ENCODE results near the gene AFAP1L1.
"Not testable (repeated sequence)": the region's sequence is repeated elsewhere in the genome, so short reads cannot be mapped to it uniquely, and the experiment has no call there.

DNA sequence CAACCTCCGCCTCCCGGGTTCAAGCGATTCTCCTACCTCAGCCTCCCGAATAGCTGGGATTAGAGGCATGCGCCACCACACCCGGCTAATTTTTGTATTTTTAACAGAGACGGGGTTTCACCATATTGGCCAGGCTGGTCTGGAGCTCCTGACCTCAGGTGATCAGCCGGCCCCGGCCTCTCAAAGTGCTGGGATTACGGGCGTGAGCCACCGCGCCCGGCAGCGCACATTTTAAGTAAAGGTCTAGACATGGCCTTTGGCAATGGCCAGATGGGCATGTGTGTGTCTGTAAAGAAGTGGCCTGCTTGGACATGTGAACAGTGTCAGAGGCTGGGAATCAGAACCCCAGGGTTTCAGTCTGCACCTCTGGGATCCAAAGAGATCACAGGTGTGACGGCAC, 1.1 kb downstream of the AFAP1L1 start:
- TF ChIP-seq, protein P1, sequence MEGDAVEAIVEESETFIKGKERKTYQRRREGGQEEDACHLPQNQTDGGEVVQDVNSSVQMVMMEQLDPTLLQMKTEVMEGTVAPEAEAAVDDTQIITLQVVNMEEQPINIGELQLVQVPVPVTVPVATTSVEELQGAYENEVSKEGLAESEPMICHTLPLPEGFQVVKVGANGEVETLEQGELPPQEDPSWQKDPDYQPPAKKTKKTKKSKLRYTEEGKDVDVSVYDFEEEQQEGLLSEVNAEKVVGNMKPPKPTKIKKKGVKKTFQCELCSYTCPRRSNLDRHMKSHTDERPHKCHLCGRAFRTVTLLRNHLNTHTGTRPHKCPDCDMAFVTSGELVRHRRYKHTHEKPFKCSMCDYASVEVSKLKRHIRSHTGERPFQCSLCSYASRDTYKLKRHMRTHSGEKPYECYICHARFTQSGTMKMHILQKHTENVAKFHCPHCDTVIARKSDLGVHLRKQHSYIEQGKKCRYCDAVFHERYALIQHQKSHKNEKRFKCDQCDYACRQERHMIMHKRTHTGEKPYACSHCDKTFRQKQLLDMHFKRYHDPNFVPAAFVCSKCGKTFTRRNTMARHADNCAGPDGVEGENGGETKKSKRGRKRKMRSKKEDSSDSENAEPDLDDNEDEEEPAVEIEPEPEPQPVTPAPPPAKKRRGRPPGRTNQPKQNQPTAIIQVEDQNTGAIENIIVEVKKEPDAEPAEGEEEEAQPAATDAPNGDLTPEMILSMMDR (IDR thresholded peaks at IDR 0.05), result not testable (repeated sequence)
- TF ChIP-seq POLR2AphosphoS5, POLR2A, EP300 (IDR thresholded peaks at IDR 0.05): not testable (repeated sequence)
